Tibial artery (tissue), 4 donors: Measurements from ENCODE around the gene MED23.

ENCODE experiments used
- DNase-seq, 2 donors: peaks; one replicate each; pipeline ENCODE4 v3.0.0-alpha.2; 2019
- H3K27ac ChIP-seq, 2 donors: fragments of 200-600 bp; sonication (generic) in 1 of 2; 1 replicate in 1 of 2; 2 replicates in 1 of 2; pipeline ENCODE4 v1.5.1; 2018 to 2019; ENCODE audit warnings: mild to moderate bottlenecking in 1 of 2
- H3K27me3 ChIP-seq, 2 donors: fragments of 200-600 bp; sonication (generic) in 1 of 2; one replicate each; pipeline versions ENCODE4 v1.5.1 to v1.6.0; 2016 to 2019
- H3K36me3 ChIP-seq, 3 donors: fragments of 200-600 bp; sonication (generic) in 2 of 3; one replicate each; pipeline ENCODE4 v1.5.1; 2016 to 2019; ENCODE audit warnings: mild to moderate bottlenecking in 2 of 3
- H3K4me1 ChIP-seq, 4 donors: fragments of 200-600 bp; sonication (generic) in 2 of 4; 1 replicate in 3 of 4; 2 replicates in 1 of 4; pipeline ENCODE4 v1.5.1; 2016 to 2019
- H3K4me3 ChIP-seq, 2 donors: fragments of 200-600 bp; sonication (generic) in 1 of 2; 1 replicate in 1 of 2; 2 replicates in 1 of 2; pipeline ENCODE4 v1.5.1; 2018 to 2019; ENCODE audit warnings: mild to moderate bottlenecking in 2 of 2
- H3K9me3 ChIP-seq, 3 donors: fragments of 200-600 bp; sonication (generic) in 1 of 3; one replicate each; pipeline ENCODE4 v1.5.1; 2016 to 2019
- CTCF ChIP-seq, 2 experiments: fragments of 200-600 bp in 1 of 2; fragments of 450-650 bp in 1 of 2; IDR thresholded peaks; one replicate each; pipeline ENCODE4 v1.5.1; 2017 to 2019; ENCODE audit warnings: antibody characterized with exemption in 2 of 2, mild to moderate bottlenecking in 1 of 2, moderate library complexity in 1 of 2
- intact Hi-C: fragments of 100-400 bp; cut with DNase I; formaldehyde crosslinking; loops from one replicate; pipeline ENCODE4 v1.15.0; 2023; ENCODE audit warnings: low total_unique reads

Gene MED23

GRCh38 chr6:131555992-131556391, 72.0 kb downstream of the MED23 start:
- Histone ChIP-seq H3K4me1 (no peaks in the 10 kb centered on the region), H3K27ac (no peak overlapping the region), H3K27me3 (no peaks in the 10 kb centered on the region), H3K4me3 (no peak overlapping the region), H3K36me3 (no peaks in the 10 kb centered on the region), H3K9me3 (no peaks in the 10 kb centered on the region)
- intact Hi-C loops, result no loop called here
- TF ChIP-seq CTCF (IDR thresholded peaks at IDR 0.05), result no peak
- DNase-seq, result no peak

GRCh38 chr6:131552572-131552971, 75.5 kb downstream of the MED23 start:
- Histone ChIP-seq H3K27me3 (no peaks in the 10 kb centered on the region), H3K36me3 (no peaks in the 10 kb centered on the region), H3K4me1 (no peaks in the 10 kb centered on the region), H3K27ac (no peak overlapping the region), H3K4me3 (no peak overlapping the region), H3K9me3 (no peaks in the 10 kb centered on the region)
- no peak for TF ChIP-seq CTCF (IDR thresholded peaks at IDR 0.05)
- intact Hi-C loops, result no loop called here
- no peak for DNase-seq

GRCh38 chr6:131551902-131552301, 76.1 kb downstream of the MED23 start:
- intact Hi-C loops, result no loop called here
- no peaks in the 10 kb centered on the region for H3K9me3 ChIP-seq
- no peaks in the 10 kb centered on the region for H3K27me3 ChIP-seq
- H3K27ac ChIP-seq, result no peak overlapping the region
- H3K4me1 ChIP-seq, result no peaks in the 10 kb centered on the region
- TF ChIP-seq CTCF (IDR thresholded peaks at IDR 0.05), result no peak
- no peak overlapping the region for H3K4me3 ChIP-seq
- H3K36me3 ChIP-seq, result no peaks in the 10 kb centered on the region
- no peak for DNase-seq

GRCh38 chr6:131549811-131550210, 78.2 kb downstream of the MED23 start:
- H3K27me3 ChIP-seq, result no peaks in the 10 kb centered on the region
- intact Hi-C loops, result no loop called here

GRCh38 chr6:131548441-131548840, 79.6 kb downstream of the MED23 start:
- H3K36me3 ChIP-seq, result no peaks in the 10 kb centered on the region
- intact Hi-C loops, result no loop called here
- no peak overlapping the region for H3K27ac ChIP-seq
- no peaks in the 10 kb centered on the region for H3K9me3 ChIP-seq
- DNase-seq, result no peak
- H3K27me3 ChIP-seq, result no peaks in the 10 kb centered on the region
- TF ChIP-seq CTCF (IDR thresholded peaks at IDR 0.05), result no peak
- H3K4me3 ChIP-seq, result no peak overlapping the region
- H3K4me1 ChIP-seq, result no peaks in the 10 kb centered on the region

More at GRCh38 chr6:131549811-131550210, 78.2 kb downstream of the MED23 start:
- Histone ChIP-seq H3K9me3 (no peaks in the 10 kb centered on the region), H3K27ac (no peak overlapping the region), H3K36me3 (no peaks in the 10 kb centered on the region), H3K4me3 (no peak overlapping the region), H3K4me1 (no peaks in the 10 kb centered on the region)
- no peak for TF ChIP-seq CTCF (IDR thresholded peaks at IDR 0.05)
- no peak for DNase-seq

- Histone ChIP-seq H3K4me1 (no peaks in the 10 kb centered on the region), H3K27ac (no peak overlapping the region), H3K27me3 (no peaks in the 10 kb centered on the region), H3K9me3 (no peaks in the 10 kb centered on the region), H3K4me3 (no peak overlapping the region), H3K36me3 (no peaks in the 10 kb centered on the region)
- TF ChIP-seq CTCF (IDR thresholded peaks at IDR 0.05), result no peak
- no peak for DNase-seq
- intact Hi-C loops, result no loop called here
Observed at GRCh38 chr6:131547488-131547887, 80.6 kb downstream of the MED23 start.
